Measurements from ENCODE around the gene CCDC71.

The CCDC71 gene

GRCh38 chr3:49166752-49167556 lies 823 bp upstream of the CCDC71 start:
- DNase-seq (ENCODE audit: low spot score): no peak

DNA sequence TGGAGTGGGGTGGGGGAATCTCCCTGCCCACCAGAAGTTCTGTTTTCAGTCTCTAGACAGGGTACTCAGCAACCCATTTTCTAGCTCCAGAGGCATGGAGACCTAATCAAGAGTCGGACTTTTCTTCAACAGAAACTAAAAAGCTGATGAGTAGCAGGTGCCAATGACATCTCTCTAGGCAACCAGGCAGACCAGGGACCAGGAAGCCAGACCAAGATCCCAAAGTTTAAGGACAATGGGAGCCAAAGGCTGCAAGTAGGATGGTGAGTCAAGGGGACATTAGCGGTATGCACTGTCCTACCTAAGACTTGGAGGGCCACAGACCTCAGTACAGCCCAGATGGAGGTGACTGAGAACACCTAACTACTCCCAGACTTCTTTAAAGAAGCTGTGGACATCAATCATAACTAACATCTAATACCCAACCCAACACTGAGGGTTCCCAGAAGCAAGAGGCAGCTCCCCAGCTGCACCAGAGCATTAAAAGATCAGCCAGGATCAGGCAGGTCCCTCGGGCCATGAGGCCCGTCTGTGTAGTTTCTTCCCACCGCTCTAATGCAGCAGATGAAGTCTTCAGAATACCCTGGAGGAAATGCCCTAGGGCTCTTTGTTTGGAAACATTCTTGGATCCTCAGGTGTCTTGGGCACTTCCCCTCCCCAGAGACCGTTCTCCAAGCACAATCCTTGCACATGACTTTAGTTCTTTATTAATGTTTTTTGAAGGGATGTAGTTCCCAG lies 979 bp downstream of the CCDC71 start:
- DNase-seq (ENCODE audit: low spot score): peak; percentile 38

- no peak for DNase-seq (ENCODE audit: low spot score)
Measured at GRCh38 chr3:49163609-49164008, 2.5 kb downstream of the CCDC71 start.

DNA sequence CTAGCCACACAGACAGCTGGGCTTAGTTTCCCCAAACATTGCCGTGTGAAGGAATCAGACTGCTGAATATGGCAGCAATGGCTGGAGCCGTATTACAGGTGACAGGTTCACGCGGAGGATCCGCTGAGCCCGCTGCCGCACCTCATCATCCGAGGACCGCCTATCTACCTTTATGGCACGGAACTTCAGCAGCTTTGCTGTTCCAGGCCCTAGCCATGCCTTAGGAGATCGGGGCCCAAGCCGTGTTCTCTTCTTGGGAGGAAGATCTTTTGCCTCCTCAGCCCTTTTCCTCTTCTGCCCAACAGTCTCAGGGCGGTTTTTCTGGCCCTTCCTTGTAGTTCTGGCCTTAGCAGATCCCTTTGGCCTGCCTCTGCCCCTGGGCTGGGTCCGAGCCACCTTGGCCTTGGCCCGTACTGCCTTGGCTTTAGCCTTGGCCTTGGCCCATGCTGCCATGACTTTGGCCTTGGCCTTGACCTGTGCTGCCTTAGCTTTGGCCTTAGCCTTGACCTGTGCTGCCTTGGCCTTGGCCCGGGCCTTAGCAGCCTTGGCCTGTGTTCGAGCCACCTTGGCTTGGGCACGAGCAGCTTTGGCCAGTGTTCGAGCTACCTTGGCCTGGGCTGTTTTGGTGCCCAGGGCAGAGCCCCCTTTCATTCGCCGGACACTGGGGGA lies 3.2 kb downstream of the CCDC71 start:
- no peak for DNase-seq (ENCODE audit: low spot score)

- DNase-seq (ENCODE audit: low spot score): no peak
Measured at GRCh38 chr3:49161808-49162530, 4.2 kb downstream of the CCDC71 start.

DNA sequence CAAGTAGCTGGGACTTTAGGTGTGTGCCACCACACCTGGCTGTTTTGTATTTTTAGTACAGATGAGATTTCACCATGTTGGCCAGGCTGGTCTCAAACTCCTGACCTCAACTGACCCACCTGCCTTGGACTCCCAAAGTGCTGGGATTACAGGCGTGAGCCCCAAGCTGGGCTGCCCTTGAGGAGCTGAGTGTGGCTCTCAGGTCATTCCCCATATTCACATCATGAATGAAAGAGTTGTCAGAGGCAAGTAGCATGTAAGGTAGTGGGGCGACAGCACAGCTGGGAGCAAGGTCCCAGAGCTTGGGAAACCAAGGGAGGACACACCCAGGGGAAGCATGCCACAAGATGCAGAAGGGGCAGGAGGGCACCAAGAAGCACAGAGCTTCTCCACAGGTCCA lies 4.9 kb downstream of the CCDC71 start:
- no peak for DNase-seq (ENCODE audit: low spot score)

DNA sequence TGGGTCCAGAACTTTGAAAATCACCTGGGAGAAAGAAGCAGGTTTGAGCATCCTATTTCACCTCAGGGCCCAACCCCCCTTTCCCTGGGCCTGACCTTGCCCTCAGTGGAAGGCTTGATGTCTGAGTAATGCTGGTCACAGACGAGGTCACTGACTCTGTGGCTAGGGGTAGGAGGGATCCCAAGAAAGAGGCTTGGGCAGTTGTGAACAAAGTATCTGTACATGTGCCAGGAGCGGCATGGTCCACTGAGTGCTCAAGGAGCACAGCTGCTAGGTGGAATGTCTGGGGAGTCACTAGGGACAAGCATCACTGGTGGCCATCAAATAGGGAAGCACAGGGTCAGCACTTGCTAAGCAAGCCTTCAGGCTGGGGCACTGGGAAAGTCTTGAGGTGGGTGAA lies 7.3 kb downstream of the CCDC71 start:
- DNase-seq (ENCODE audit: low spot score): no peak

DNA sequence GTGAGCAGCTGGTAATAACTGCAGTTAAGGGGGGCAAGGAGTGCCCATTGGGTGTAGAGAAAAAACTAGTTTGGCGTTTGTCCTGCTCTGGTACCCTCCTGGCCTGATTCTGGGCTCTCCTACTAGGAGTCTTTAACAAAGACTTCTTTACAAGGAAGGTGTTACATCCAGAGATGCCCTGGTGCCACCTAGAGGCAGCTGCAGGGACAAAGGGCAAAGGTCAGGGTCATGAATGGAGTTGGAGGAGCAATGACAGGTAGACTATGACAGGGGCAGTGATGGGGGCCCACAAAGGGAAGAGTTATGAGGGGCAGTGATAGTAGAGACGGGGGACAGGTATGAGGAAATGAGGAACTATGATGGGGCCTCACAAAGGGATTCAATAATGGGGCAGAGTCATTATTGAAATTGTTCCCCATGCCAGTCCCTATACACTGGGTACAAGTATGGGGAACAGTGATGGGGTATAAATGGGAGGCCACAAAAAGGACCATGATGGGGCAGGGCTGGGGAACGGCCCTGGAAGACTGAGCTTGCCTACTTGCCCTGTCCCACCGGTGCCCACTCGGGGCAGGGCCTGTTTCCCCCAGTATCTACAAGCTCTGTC lies 7.9 kb downstream of the CCDC71 start:
- no peak for DNase-seq (ENCODE audit: low spot score)

- DNase-seq (ENCODE audit: low spot score): no peak
Measured at GRCh38 chr3:49157289-49157688, 8.8 kb downstream of the CCDC71 start.

- no peak for DNase-seq (ENCODE audit: low spot score)
Measured at GRCh38 chr3:49153349-49153912, 12.7 kb downstream of the CCDC71 start.

DNA sequence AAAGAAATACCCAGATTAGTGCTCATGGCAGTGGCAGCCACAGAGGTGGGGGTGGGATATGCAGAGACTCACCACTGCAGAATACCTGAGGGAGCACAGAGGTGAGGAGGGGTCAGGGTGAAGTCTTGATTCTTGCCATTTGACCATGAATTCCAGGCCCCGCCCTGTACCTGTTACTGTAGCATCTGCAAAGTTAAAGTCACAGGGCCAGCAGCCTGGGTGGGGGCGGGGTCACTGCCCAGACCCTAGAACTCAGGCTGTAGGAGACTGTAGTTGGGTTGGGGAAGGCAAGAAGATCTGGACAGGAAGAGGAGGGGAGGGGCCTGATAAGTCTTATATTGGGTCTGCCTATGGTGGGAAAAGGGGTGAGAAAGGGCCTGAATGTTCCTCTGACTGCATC lies 14.5 kb downstream of the CCDC71 start:
- no peak for DNase-seq (ENCODE audit: low spot score)

- DNase-seq (ENCODE audit: low spot score): no peak
Measured at GRCh38 chr3:49148159-49148558, 18.0 kb downstream of the CCDC71 start.

DNA sequence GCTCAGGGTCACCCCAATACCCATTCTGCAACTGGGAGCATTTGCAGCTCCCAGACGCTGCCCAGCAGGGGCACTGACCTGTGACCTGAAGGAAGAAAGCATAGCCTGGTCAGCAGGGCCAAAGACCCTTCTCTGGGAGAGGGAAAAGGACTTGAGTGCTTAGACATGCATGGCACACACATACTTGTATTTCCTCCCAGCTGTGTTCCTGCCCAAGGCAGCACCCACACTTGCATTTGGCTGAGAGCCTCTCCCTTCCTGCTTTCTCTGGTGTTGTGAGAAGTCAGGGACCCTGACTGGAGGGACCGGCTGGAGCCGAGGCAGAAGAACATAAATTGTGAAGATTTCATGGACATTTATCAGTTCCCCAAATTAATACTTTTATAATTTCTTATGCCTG lies 26.1 kb downstream of the CCDC71 start:
- no peak for DNase-seq (ENCODE audit: low spot score)

DNA sequence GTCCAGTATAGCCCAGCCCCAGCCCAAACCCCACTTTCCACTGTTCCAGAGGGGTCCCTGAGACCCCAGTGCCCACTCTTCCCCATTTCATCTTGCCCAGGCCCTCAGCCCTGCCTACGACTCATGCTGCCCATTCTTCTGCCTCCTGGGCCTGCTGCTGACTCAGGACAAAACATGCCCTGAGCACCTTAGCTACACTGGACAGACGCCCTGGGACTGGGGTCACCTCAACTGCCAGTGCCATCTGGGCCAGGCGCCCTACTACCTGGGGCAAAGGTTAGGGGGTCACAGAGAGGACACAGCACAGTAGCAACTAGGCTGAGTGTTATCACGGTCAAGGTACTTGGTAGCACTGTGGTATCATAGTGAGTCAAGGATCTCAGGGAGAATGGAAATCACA lies 30.6 kb downstream of the CCDC71 start:
- no peak for DNase-seq (ENCODE audit: low spot score)

GRCh38 chr3:49134471-49135265 lies 31.5 kb downstream of the CCDC71 start:
- DNase-seq (ENCODE audit: low spot score): no peak

- peak; percentile 96 for DNase-seq (ENCODE audit: low spot score)
Measured at GRCh38 chr3:49133226-49133951, 32.7 kb downstream of the CCDC71 start.

- DNase-seq (ENCODE audit: low spot score): peak; percentile 89
Measured at GRCh38 chr3:49132437-49133225, 33.5 kb downstream of the CCDC71 start, which contains the start of gene LAMB2. TSS of gene LAMB2 (minus strand) at chr3:49133050. CDS start at chr3:49132867, 183 bp downstream.

GRCh38 chr3:49132073-49132436 lies 34.1 kb downstream of the CCDC71 start:
- peak; percentile 27 for DNase-seq (ENCODE audit: low spot score)

DNA sequence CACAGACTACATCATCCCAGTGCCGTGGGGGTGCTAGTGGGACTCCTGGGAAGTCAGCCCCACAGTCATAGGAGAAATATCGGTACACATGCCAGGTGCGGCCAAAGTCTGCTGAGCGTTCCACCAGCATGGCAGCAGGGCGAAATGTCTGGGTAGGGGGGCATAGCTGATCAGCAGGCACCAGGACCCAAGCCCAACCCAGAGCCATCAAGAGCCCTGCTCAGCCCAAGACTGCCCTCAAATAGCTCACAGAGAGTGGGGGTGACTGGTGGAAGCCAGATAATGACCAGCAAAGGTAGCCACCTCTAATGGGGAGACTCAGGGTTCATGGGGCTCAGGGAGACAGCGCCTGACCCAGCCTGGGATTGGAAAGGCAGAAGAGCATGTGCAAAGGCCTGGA lies 34.6 kb downstream of the CCDC71 start:
- DNase-seq (ENCODE audit: low spot score): no peak

Measured in hepatic stellate cell (primary cell).